ENCODE results near the gene GRAMD1C. TPM values are rescaled to one million over a fixed set of nuclear protein-coding genes. Genes with fewer than 3 reads are reported as not detected.

GRAMD1C gene
- total and polyA plus RNA-seq, 9 of the 15 experiments (the other 6 are each of a cell fraction or from before 2014, with no cell fraction given): not detected

GRCh38 chr3:113898892-113899291 is 60.3 kb downstream of the GRAMD1C start:
- Histone ChIP-seq H3K79me2 (ENCODE audit: control insufficient read depth, insufficient read depth, low read length) (no peaks in the 10 kb centered on the region), H4K20me1 (replicated peaks; ENCODE audit: control insufficient read depth, insufficient read depth, low read length) (no peaks in the 10 kb centered on the region), H3K9me3 (replicated peaks; ENCODE audit: control insufficient read depth, insufficient read depth, low read depth, low read length) (no peaks in the 10 kb centered on the region), H3K27ac (ENCODE audit: extremely low read depth, low read depth, low read length) (no peak overlapping the region), H3K4me2 (ENCODE audit: insufficient read depth, low read length) (no peak overlapping the region), H2AFZ (ENCODE audit: low read depth, low read length) (no peak overlapping the region), H3K27me3 (ENCODE audit: control insufficient read depth in 2 of 2, insufficient read depth in 2 of 2, low read length in 2 of 2) (peaks cover 0 to 2% of the 10 kb centered on the region in 2 experiments; a peak in 1 of 5 replicates), H3K9ac (ENCODE audit: insufficient read depth in 1 of 2, low read depth in 2 of 2, low read length in 2 of 2) (no peak overlapping the region), H3K4me3 (no peak overlapping the region), H3K4me1 (replicated peaks in 1 of 2; ENCODE audit: control insufficient read depth in 2 of 2, insufficient read depth in 2 of 2, low read length in 2 of 2) (no peaks in the 10 kb centered on the region), H3K36me3 (ENCODE audit: control insufficient read depth, insufficient read depth, low read length) (no peaks in the 10 kb centered on the region), H3K9me1 (ENCODE audit: control insufficient read depth, insufficient read depth, low read length) (no peaks in the 10 kb centered on the region)
- DNase-seq (ENCODE audit: extremely low read depth in 1 of 4, low spot score in 3 of 4) (no peak), FAIRE-seq (no peak), ATAC-seq (no peak)
- in situ Hi-C loops (cut with MboI): no loop called here
- intact Hi-C loops (cut with micrococcal nuclease): loop anchor here (10.0 kb wide), 1 partner anchor 274 kb away; no protein-coding TSS in a partner anchor
- ChIA-PET CTCF (ENCODE audit: low intra/inter-chr PET ratio) (no interaction called here), POLR2A (no interaction called here)
- WGBS (ENCODE audit: insufficient coverage, low coverage, missing lambda C conversion rate): 0% methylated on average over 2 of the region's 2 CpGs
- no TSS peak for BruUV-seq (replicated peaks)
- TF ChIP-seq ZNF583 (CRISPR knock-in tag; IDR thresholded peaks at IDR 0.05) (no peak), RBM22 (IDR thresholded peaks at IDR 0.05; ENCODE audit: low read depth, low read length, poor library complexity, severe bottlenecking) (no peak), GTF2B (IDR thresholded peaks at IDR 0.05; ENCODE audit: extremely low read depth, insufficient read length) (no peak), SNRNP70 (optimal IDR thresholded peaks at IDR 0.05; ENCODE audit: low read depth, low read length) (no peak), ZBTB26 (CRISPR knock-in tag; IDR thresholded peaks at IDR 0.05) (no peak), ESRRB (CRISPR knock-in tag; IDR thresholded peaks at IDR 0.05; ENCODE audit: borderline replicate concordance) (no peak), ZNF318 (IDR thresholded peaks at IDR 0.05; ENCODE audit: borderline replicate concordance in 1 of 2, low read depth in 1 of 2) (no peak), ADNP (tag; IDR thresholded peaks at IDR 0.05) (no peak), ZNF740 (CRISPR knock-in tag; IDR thresholded peaks at IDR 0.05) (no peak), ZNF740 (tag; IDR thresholded peaks at IDR 0.05) (no peak)
